SK-N-SH treated with all-trans-retinoic acid at 6 μM for 48 hours (cell line): ENCODE results near the gene PTGDR2.

Experiments used
- ATAC-seq: fragments of 200-7000 bp; cut with Tn5 transposase; 3 replicates; pipeline ENCODE4 v1.9.1; 2020; ENCODE audit warnings: mild to moderate bottlenecking, moderate library complexity
- ARNTL ChIP-seq: fragments of 450-650 bp; formaldehyde crosslinking; IDR thresholded peaks from 2 replicates; pipeline ENCODE4 v1.5.0; 2020; ENCODE audit warnings: low read depth, mild to moderate bottlenecking, moderate library complexity, borderline replicate concordance
- BACH2 ChIP-seq: fragments of 250-450 bp; sonication (Bioruptor Pico); IDR thresholded peaks from 2 replicates; pipeline ENCODE4 v1.9.0; 2021; ENCODE audit warnings: mild to moderate bottlenecking, borderline replicate concordance
- CREB5 ChIP-seq: fragments of 250-450 bp; sonication (Bioruptor Pico); IDR thresholded peaks from 2 replicates; pipeline ENCODE4 v1.5.1; 2020; ENCODE audit warnings: low read depth, mild to moderate bottlenecking, moderate library complexity
- CSDC2 ChIP-seq: fragments of 250-450 bp; sonication (Bioruptor Pico); IDR thresholded peaks from 2 replicates; pipeline ENCODE4 v1.5.0; 2020; ENCODE audit warnings: mild to moderate bottlenecking, moderate library complexity
- ESRRG ChIP-seq: fragments of 250-450 bp; sonication (Bioruptor Pico); IDR thresholded peaks from 2 replicates; pipeline ENCODE4 v1.6.1; 2021; ENCODE audit warnings: mild to moderate bottlenecking
- GLIS3 ChIP-seq: fragments of 250-450 bp; sonication (Bioruptor Pico); IDR thresholded peaks from 2 replicates; pipeline ENCODE4 v1.5.0; 2020; ENCODE audit warnings: mild to moderate bottlenecking, moderate library complexity
- ISL1 ChIP-seq: fragments of 250-450 bp; sonication (Bioruptor Pico); IDR thresholded peaks from 2 replicates; pipeline ENCODE4 v2.1.2; 2022; ENCODE audit warnings: mild to moderate bottlenecking, moderate library complexity
- OSR1 ChIP-seq: fragments of 250-450 bp; sonication (Bioruptor Pico); IDR thresholded peaks from 2 replicates; pipeline ENCODE4 v1.8.0; 2022; ENCODE audit warnings: moderate library complexity, mild to moderate bottlenecking, inconsistent platforms
- SNAI2 ChIP-seq: fragments of 250-450 bp; sonication (Bioruptor Pico); IDR thresholded peaks from 2 replicates; pipeline ENCODE4 v1.5.0; 2020; ENCODE audit warnings: mild to moderate bottlenecking, moderate library complexity
- TCF4 ChIP-seq: fragments of 250-450 bp; sonication (Bioruptor Pico); IDR thresholded peaks from 2 replicates; pipeline ENCODE4 v1.8.0; 2021; ENCODE audit warnings: mild to moderate bottlenecking, moderate library complexity, borderline replicate concordance
- TOX ChIP-seq: fragments of 250-450 bp; sonication (Bioruptor Pico); IDR thresholded peaks from 2 replicates; pipeline ENCODE4 v1.8.0; 2021; ENCODE audit warnings: mild to moderate bottlenecking, moderate library complexity, borderline replicate concordance
- ZC3H10 ChIP-seq: fragments of 250-450 bp; sonication (Bioruptor Pico); IDR thresholded peaks from 2 replicates; pipeline ENCODE4 v1.5.1; 2021; ENCODE audit warnings: mild to moderate bottlenecking, moderate library complexity
- ZFP3 ChIP-seq: fragments of 250-450 bp; sonication (Bioruptor Pico); IDR thresholded peaks from 2 replicates; pipeline ENCODE4 v1.5.0; 2020; ENCODE audit warnings: mild to moderate bottlenecking, moderate library complexity
- ZFP30 ChIP-seq: fragments of 450-650 bp; formaldehyde crosslinking; IDR thresholded peaks from 2 replicates; pipeline ENCODE4 v1.5.0; 2022; ENCODE audit warnings: mild to moderate bottlenecking, moderate library complexity
- ZNF565 ChIP-seq: fragments of 450-650 bp; formaldehyde crosslinking; conservative IDR thresholded peaks from 2 replicates; pipeline ENCODE4 v1.5.0; 2020; ENCODE audit warnings: low read depth, mild to moderate bottlenecking, moderate library complexity
- ZNF70 ChIP-seq: fragments of 450-650 bp; formaldehyde crosslinking; IDR thresholded peaks from 2 replicates; pipeline ENCODE4 v1.5.0; 2020; ENCODE audit warnings: mild to moderate bottlenecking, moderate library complexity
- TF ChIP-seq, protein P1 (sequence below): fragments of 250-450 bp; sonication (Bioruptor Pico); IDR thresholded peaks from 2 replicates; pipeline ENCODE4 v1.8.0; 2020; ENCODE audit warnings: mild to moderate bottlenecking, moderate library complexity, borderline replicate concordance
- TF ChIP-seq, protein P2 (sequence below): fragments of 250-450 bp; sonication (Bioruptor Pico); IDR thresholded peaks from 2 replicates; pipeline ENCODE4 v1.5.1; 2021; ENCODE audit warnings: mild to moderate bottlenecking, moderate library complexity
- TF ChIP-seq, protein P3 (sequence below): fragments of 250-450 bp; sonication (Bioruptor Pico); IDR thresholded peaks from 2 replicates; pipeline ENCODE4 v1.8.0; 2021; ENCODE audit warnings: low read depth, mild to moderate bottlenecking, moderate library complexity, borderline replicate concordance
- TF ChIP-seq, protein P4 (sequence below): fragments of 250-450 bp; sonication (Bioruptor Pico); IDR thresholded peaks from 2 replicates; pipeline ENCODE4 v1.5.0; 2020; ENCODE audit warnings: mild to moderate bottlenecking, moderate library complexity

Gene PTGDR2

DNA sequence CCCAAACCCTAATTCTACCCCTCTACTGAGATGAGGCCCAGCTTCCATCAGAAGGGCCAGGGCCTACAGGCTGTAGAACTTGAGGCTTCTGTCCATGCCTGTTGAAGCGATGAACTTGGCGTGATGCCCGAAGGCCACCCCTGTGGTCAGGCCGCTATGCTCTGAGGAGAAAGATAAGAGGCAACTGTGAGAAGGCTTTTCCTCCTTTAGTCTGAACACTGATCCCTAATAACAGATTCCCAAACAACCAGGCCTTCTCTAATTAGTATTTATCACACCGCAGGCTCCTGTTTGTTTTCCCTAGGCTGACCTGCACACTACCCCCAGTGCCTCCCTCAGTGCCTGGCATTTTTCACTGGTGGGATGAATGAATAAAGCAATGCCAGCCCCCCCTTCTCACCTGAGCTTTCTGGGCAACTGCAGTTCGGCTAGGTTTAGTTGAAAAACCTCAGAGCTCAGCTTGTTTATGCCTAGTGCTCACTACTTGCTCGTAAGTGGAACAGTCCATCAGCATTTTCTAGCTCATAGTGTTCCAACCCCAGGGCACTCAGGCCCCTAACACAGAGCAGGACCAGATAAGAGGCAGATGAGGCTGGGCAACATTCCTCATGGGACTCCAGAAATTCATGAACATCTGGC, 35.5 kb upstream of the PTGDR2 start (continued):
- TF ChIP-seq ARNTL (no peak), ESRRG (CRISPR knock-in tag) (no peak), ZFP30 (no peak)
- TF ChIP-seq, protein P1, sequence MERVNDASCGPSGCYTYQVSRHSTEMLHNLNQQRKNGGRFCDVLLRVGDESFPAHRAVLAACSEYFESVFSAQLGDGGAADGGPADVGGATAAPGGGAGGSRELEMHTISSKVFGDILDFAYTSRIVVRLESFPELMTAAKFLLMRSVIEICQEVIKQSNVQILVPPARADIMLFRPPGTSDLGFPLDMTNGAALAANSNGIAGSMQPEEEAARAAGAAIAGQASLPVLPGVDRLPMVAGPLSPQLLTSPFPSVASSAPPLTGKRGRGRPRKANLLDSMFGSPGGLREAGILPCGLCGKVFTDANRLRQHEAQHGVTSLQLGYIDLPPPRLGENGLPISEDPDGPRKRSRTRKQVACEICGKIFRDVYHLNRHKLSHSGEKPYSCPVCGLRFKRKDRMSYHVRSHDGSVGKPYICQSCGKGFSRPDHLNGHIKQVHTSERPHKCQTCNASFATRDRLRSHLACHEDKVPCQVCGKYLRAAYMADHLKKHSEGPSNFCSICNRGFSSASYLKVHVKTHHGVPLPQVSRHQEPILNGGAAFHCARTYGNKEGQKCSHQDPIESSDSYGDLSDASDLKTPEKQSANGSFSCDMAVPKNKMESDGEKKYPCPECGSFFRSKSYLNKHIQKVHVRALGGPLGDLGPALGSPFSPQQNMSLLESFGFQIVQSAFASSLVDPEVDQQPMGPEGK (CRISPR knock-in tag) = no peak
- TF ChIP-seq, protein P2, sequence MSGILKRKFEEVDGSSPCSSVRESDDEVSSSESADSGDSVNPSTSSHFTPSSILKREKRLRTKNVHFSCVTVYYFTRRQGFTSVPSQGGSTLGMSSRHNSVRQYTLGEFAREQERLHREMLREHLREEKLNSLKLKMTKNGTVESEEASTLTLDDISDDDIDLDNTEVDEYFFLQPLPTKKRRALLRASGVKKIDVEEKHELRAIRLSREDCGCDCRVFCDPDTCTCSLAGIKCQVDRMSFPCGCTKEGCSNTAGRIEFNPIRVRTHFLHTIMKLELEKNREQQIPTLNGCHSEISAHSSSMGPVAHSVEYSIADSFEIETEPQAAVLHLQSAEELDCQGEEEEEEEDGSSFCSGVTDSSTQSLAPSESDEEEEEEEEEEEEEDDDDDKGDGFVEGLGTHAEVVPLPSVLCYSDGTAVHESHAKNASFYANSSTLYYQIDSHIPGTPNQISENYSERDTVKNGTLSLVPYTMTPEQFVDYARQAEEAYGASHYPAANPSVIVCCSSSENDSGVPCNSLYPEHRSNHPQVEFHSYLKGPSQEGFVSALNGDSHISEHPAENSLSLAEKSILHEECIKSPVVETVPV (CRISPR knock-in tag) = no peak

- no peak for TF ChIP-seq ZFP30
- no peak for TF ChIP-seq TOX (CRISPR knock-in tag)
- TF ChIP-seq CSDC2 (CRISPR knock-in tag) = no peak
- TF ChIP-seq SNAI2 (CRISPR knock-in tag) = no peak
- no peak for TF ChIP-seq GLIS3
- no peak for TF ChIP-seq ZNF70
- no peak for TF ChIP-seq ZC3H10 (CRISPR knock-in tag)
- no peak for TF ChIP-seq ARNTL
- TF ChIP-seq CREB5 (CRISPR knock-in tag) = no peak
- TF ChIP-seq ISL1 (CRISPR knock-in tag) = no peak
- no peak for TF ChIP-seq BACH2 (CRISPR knock-in tag)
- TF ChIP-seq OSR1 (CRISPR knock-in tag) = no peak
- no peak for TF ChIP-seq ZFP3 (CRISPR knock-in tag)
- TF ChIP-seq, protein P3, sequence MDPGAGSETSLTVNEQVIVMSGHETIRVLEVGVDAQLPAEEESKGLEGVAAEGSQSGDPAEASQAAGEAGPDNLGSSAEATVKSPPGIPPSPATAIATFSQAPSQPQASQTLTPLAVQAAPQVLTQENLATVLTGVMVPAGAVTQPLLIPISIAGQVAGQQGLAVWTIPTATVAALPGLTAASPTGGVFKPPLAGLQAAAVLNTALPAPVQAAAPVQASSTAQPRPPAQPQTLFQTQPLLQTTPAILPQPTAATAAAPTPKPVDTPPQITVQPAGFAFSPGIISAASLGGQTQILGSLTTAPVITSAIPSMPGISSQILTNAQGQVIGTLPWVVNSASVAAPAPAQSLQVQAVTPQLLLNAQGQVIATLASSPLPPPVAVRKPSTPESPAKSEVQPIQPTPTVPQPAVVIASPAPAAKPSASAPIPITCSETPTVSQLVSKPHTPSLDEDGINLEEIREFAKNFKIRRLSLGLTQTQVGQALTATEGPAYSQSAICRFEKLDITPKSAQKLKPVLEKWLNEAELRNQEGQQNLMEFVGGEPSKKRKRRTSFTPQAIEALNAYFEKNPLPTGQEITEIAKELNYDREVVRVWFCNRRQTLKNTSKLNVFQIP (CRISPR knock-in tag) = no peak
- no peak for ATAC-seq
These were observed 34.9 kb upstream of the PTGDR2 start for GRCh38 chr11:60890696-60891095.

DNA sequence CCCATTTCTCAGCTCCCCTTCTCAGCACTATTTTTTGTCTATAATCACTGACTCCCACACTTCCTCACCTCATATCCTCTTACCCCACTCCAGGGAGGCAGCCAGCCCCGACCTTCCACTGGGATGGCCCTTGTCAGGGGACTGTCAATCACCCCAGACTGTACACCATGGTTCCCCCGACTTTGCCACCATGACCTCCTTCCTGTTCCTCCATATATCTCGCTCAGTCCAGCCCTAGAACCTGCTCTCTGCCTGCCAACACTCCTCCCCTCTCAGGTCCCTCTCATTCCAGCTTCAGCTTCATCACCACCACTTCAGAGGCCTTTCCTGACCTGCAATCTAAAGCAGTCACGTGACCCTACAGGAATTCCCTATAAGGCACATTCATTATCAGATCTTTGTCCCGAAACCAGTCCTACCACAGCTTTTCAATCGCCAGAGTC, 34.1 kb upstream of the PTGDR2 start:
- ATAC-seq = no peak; the same call in 2 of the 3 replicates
- TF ChIP-seq ZNF70 = no peak
- TF ChIP-seq ARNTL = no peak
- no peak for TF ChIP-seq CREB5 (CRISPR knock-in tag)
- TF ChIP-seq ZFP3 (CRISPR knock-in tag) = no peak
- TF ChIP-seq, protein P1 (CRISPR knock-in tag) = no peak
- TF ChIP-seq TCF4 = no peak
- no peak for TF ChIP-seq SNAI2 (CRISPR knock-in tag)
- TF ChIP-seq ZNF565 (CRISPR knock-in tag) = no peak
- TF ChIP-seq, protein P2 (CRISPR knock-in tag) = no peak
- no peak for TF ChIP-seq OSR1 (CRISPR knock-in tag)
- TF ChIP-seq, protein P4, sequence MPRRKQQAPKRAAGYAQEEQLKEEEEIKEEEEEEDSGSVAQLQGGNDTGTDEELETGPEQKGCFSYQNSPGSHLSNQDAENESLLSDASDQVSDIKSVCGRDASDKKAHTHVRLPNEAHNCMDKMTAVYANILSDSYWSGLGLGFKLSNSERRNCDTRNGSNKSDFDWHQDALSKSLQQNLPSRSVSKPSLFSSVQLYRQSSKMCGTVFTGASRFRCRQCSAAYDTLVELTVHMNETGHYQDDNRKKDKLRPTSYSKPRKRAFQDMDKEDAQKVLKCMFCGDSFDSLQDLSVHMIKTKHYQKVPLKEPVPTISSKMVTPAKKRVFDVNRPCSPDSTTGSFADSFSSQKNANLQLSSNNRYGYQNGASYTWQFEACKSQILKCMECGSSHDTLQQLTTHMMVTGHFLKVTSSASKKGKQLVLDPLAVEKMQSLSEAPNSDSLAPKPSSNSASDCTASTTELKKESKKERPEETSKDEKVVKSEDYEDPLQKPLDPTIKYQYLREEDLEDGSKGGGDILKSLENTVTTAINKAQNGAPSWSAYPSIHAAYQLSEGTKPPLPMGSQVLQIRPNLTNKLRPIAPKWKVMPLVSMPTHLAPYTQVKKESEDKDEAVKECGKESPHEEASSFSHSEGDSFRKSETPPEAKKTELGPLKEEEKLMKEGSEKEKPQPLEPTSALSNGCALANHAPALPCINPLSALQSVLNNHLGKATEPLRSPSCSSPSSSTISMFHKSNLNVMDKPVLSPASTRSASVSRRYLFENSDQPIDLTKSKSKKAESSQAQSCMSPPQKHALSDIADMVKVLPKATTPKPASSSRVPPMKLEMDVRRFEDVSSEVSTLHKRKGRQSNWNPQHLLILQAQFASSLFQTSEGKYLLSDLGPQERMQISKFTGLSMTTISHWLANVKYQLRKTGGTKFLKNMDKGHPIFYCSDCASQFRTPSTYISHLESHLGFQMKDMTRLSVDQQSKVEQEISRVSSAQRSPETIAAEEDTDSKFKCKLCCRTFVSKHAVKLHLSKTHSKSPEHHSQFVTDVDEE (CRISPR knock-in tag) = no peak
- TF ChIP-seq CSDC2 (CRISPR knock-in tag) = no peak
- TF ChIP-seq, all 23 proteins: peak for 0
